GM12801 (cell line): ENCODE data around the gene PFKFB4.

ENCODE experiments used
- CTCF ChIP-seq: IDR thresholded peaks from one replicate; pipeline ENCODE4 v1.5.1; 2011; ENCODE audit warnings: control low read depth; ENCODE audit not compliant: insufficient read length; ENCODE audit errors: extremely low read depth

Gene PFKFB4

GRCh38 chr3:48518638-48519276 is 37.8 kb downstream of the PFKFB4 start:
- TF ChIP-seq CTCF, result no peak

- TF ChIP-seq CTCF, result no peak
These were observed 38.5 kb downstream of the PFKFB4 start for GRCh38 chr3:48518069-48518468.

GRCh38 chr3:48516571-48516970 is 40.0 kb downstream of the PFKFB4 start:
- no peak for TF ChIP-seq CTCF

- no peak for TF ChIP-seq CTCF
These were observed 42.0 kb downstream of the PFKFB4 start for GRCh38 chr3:48514431-48515227.

GRCh38 chr3:48511551-48511950 is 45.1 kb downstream of the PFKFB4 start:
- no peak for TF ChIP-seq CTCF

- TF ChIP-seq CTCF, result no peak
These were observed 49.1 kb downstream of the PFKFB4 start for GRCh38 chr3:48507256-48508061.

GRCh38 chr3:48505968-48506504 is 50.6 kb downstream of the PFKFB4 start:
- no peak for TF ChIP-seq CTCF
